ENCODE data around the gene ADARB2. TPM values are rescaled to one million over a fixed set of nuclear protein-coding genes. Genes with fewer than 3 reads are reported as not detected.

Gene ADARB2
- total and polyA plus RNA-seq, 2 experiments from 2014 or later, result 2.0 to 5.0 TPM

GRCh38 chr10:1571587-1572237 is 165.6 kb downstream of the ADARB2 start:
- TF ChIP-seq CTCF (conservative IDR thresholded peaks at IDR 0.05; ENCODE audit: low read depth in 2 of 2) (no peak), ZNF462 (CRISPR knock-in tag; IDR thresholded peaks at IDR 0.05) (no peak), POLR2AphosphoS5 (IDR thresholded peaks at IDR 0.05; ENCODE audit: low read depth) (no peak), CREB1 (CRISPR knock-in tag; IDR thresholded peaks at IDR 0.05; ENCODE audit: low read depth) (no peak), EZH2 (IDR thresholded peaks at IDR 0.05; ENCODE audit: low read depth, unreplicated experiment) (no peak), NANOG (IDR thresholded peaks at IDR 0.05; ENCODE audit: borderline replicate concordance) (no peak), JUNB (IDR thresholded peaks at IDR 0.05; ENCODE audit: unreplicated experiment) (no peak), ETS1 (IDR thresholded peaks at IDR 0.05) (no peak), REST (IDR thresholded peaks at IDR 0.05; ENCODE audit: unreplicated experiment) (no peak), ZNF114 (CRISPR knock-in tag; IDR thresholded peaks at IDR 0.05) (no peak), STAT1 (IDR thresholded peaks at IDR 0.05; ENCODE audit: unreplicated experiment) (no peak), ZNF331 (CRISPR knock-in tag; IDR thresholded peaks at IDR 0.05; ENCODE audit: low read depth) (no peak), EZH2phosphoT487 (IDR thresholded peaks at IDR 0.05; ENCODE audit: unreplicated experiment) (no peak)
- no peak overlapping the region for H3K27ac Mint-ChIP-seq
- H4K20me1 ChIP-seq (replicated peaks; ENCODE audit: insufficient read depth), result no peaks in the 10 kb centered on the region

More at GRCh38 chr10:1571587-1572237, 165.6 kb downstream of the ADARB2 start:
- no peak for ATAC-seq
- Histone ChIP-seq H3F3A (replicated peaks; ENCODE audit: low read depth) (no peaks in the 10 kb centered on the region), H3K79me2 (replicated peaks; ENCODE audit: insufficient read depth) (no peaks in the 10 kb centered on the region), H3K27ac (ENCODE audit: low read depth) (no peak overlapping the region), H3K4me3 (no peak overlapping the region), H3K27me3 (ENCODE audit: insufficient read depth) (no peaks in the 10 kb centered on the region), H3K9me2 (ENCODE audit: insufficient read depth) (no peaks in the 10 kb centered on the region), H3K4me1 (ENCODE audit: insufficient read depth) (no peaks in the 10 kb centered on the region), H3K4me2 (no peak overlapping the region), H3K36me3 (ENCODE audit: insufficient read depth) (no peaks in the 10 kb centered on the region), H2AFZ (no peak overlapping the region)
- peaks cover 7% of the 10 kb centered on the region for H3K27me3 Mint-ChIP-seq (ENCODE audit: insufficient read depth, low read depth, poor library complexity)
- no peaks in the 10 kb centered on the region; the same call in 2 of the 3 replicates for H3K4me1 Mint-ChIP-seq
- no peak overlapping the region for H3K4me3 Mint-ChIP-seq
- H3K9me3 Mint-ChIP-seq, result peaks cover 3% of the 10 kb centered on the region; the same call in 1 of the 3 replicates
- DNase-seq (ENCODE audit: low spot score), result no peak
- H3K36me3 Mint-ChIP-seq (ENCODE audit: low read depth), result no peaks in the 10 kb centered on the region; the same call in 2 of the 3 replicates
